HG03575 (cell line): ENCODE results near the gene UROC1.

Source experiments
- ATAC-seq: cut with Tn5 transposase; IDR thresholded peaks from one replicate; pipeline ENCODE4 v1.9.1; 2021; ENCODE audit not compliant: unreplicated experiment, insufficient number of reproducible peaks, low FRiP score; ENCODE audit errors: extremely low read depth

Gene UROC1

DNA sequence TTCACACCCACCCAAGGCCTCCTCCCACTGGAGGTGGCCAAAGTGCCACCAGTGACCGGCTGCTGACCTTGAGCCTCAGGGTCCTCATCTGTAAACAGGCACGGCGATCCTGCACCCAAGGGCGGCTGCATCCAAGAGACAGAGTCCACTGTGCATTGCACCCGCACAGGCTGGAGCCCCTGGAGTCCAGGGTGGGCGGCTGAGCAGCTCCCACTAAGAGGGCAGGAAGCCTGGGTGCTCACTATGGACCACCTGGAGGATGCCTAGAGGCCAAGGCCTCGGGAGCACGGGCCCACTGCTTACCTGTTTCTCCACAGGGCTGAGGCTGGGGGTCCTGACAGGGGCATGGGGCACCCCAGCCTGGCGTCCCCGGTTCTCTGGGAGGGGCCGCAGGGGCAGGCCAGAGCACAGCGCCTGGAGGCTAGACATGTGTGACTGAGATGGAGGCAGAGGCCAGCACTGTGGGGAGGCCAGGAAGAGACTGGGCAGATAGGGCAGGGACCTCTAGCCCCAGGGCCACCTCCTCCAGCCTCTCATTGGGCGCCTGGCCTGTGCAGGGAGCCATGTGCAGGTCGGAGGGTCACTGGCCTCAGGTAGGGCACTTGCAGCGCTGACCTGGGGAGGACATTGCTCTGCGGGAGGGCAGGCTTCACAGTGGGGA, at the start of gene UROC1:
Gene UROC1, minus strand, starts transcription at position 483 of the 661 bp plus-strand sequence. Its CDS starts 54 bp downstream, at position 429.
- ATAC-seq: no peak

GRCh38 chr3:126562737-126563276, 45.2 kb upstream of the UROC1 start:
- no peak for ATAC-seq

GRCh38 chr3:126558336-126559071, 40.9 kb upstream of the UROC1 start, which contains the start of gene C3orf22:
TSS of gene C3orf22 (minus strand) at chr3:126558932. CDS start at chr3:126553390, 5,542 bp downstream.
- no peak for ATAC-seq

DNA sequence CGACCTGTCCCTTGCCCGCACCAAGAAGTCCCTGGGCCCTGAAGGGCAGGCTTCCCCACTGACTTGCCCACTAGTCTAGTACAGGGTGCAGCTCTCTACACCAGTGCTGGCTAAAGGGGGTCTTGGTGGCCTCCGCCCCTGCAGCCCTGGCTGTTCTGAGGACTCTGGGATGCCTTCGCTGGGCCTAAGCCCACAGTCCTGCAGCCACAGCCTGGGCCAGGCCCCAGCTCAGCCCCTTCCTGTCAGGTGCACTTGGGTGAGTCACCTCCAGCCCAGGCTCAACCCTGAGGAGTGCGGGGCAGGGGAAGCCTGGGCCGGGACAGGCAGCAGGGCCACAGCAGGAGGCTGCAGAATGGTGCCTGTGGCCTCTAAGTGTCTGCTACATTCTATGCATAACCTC, 40.2 kb upstream of the UROC1 start:
- ATAC-seq: no peak

DNA sequence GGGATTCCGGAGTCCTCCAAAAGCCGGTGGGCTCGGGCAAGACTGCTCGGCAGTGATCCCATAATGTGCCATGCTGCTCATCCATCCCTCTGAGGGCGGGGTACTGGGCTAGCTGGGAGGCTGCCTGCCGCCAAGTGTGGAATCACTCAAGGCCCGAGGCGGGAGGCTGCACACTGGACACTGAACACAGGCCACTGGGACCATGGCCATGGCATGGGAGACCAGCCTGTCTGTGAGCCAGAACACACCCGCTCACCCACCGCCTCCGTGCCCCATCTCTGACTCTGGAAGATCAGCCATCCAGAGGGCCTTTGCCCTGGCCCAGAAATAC, 39.8 kb upstream of the UROC1 start:
- no peak for ATAC-seq

DNA sequence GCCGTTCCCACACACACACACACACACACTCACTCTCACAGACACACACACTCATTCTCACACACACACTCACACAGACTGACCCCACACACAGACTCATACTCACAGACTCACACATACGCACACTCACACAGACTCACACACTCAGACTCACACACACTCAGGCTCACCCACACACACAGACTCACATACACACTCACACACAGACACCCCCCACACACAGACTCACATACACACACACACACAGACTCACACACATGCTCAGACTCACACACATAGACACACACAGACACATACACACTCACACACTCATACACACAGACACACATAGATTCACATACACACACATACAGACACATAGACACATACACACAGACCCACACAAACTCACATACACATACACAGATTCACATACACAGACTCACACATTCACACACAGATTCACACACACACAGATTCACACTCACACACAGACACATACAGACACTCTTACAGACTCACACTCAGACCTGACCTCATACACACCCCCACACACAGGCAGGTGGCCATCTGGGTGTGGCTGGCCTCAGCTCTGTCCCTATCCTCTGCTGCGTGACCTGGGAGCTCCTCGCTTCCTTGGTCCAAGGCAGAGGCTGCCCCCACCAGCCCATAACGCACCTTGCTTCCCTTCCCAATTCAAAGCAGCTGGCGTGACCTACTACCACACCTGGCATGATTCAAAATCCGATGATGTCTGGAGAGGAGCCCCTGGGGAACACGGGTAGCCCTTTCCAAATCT, 39.3 kb upstream of the UROC1 start:
- no peak for ATAC-seq

GRCh38 chr3:126555795-126556636, 38.4 kb upstream of the UROC1 start:
- ATAC-seq: no peak

DNA sequence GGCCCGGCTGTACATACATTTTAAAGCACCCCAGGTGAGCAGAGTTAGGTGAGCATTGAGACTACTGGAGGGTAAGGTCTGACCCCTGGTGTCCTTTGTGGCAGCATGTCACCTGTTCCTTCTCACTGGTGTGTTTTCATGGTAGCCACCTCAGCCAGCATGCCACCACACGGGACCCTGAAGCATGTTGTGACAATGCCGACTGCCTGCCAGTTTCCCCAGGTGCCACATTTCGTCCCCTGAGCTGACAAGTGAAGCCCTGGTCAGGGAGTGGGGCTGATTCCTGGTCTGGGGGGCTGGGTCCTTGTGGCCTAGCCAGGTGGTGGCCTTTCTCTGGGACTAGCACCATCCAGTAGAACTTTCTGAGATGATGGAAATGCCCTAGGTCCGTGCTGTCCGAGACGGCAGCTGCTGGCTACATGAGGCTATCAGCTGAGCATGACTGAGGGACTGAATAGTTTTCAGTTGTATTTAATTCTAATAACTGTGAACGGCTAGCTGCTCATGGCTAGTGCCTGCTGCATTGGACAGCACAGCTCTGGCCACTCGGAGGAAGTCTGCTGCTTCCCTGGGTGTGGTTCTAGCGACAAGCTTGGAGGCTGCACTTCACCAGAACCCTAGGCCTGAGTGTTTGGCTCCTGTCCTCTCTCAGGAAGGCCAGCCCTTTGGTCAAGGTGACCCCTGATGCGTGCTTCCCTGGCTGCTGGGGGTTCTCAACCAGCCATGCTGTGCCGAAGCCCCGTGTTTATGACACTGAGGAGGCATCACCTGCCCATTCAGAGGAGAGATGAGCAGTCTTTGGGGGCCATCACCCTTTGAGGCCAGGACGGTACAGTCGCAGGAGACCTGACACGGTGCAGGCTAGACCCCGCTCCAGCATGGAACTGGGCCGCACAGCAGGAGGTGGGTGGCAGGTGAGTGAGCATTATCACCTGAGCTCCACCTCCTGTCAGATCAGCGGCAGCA, 37.3 kb upstream of the UROC1 start:
- ATAC-seq: no peak

GRCh38 chr3:126553284-126554084, 35.9 kb upstream of the UROC1 start:
- ATAC-seq: no peak

DNA sequence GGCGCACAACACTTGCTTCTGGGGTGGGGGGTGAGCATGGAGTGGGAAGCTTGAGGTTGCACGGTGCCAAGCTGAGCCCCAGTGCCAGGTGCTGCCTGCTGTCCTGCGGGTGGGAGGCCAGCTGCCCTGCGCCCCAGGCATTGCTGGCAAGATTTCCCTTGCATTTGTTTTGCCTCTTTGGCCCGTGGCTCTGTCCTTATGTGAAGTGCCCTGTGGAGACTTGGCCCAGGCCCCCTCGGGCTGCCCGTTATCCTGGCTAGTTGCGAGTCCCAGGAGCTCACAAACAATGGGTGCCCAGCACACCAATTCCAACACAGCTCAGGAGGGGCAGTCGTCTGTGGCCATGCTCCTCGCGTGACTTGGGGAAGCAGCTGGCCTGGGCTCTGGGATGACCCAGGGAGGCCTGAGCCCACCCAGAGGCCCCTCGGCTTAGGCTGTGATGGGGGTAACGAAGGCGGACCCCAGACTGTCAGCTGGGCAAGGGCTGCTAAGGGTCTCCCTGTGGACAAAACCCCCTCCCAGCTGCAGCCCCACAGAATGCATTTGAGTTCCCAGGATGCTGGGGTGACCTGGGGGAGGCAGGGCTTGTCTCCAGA, 35.2 kb upstream of the UROC1 start:
- ATAC-seq: no peak

DNA sequence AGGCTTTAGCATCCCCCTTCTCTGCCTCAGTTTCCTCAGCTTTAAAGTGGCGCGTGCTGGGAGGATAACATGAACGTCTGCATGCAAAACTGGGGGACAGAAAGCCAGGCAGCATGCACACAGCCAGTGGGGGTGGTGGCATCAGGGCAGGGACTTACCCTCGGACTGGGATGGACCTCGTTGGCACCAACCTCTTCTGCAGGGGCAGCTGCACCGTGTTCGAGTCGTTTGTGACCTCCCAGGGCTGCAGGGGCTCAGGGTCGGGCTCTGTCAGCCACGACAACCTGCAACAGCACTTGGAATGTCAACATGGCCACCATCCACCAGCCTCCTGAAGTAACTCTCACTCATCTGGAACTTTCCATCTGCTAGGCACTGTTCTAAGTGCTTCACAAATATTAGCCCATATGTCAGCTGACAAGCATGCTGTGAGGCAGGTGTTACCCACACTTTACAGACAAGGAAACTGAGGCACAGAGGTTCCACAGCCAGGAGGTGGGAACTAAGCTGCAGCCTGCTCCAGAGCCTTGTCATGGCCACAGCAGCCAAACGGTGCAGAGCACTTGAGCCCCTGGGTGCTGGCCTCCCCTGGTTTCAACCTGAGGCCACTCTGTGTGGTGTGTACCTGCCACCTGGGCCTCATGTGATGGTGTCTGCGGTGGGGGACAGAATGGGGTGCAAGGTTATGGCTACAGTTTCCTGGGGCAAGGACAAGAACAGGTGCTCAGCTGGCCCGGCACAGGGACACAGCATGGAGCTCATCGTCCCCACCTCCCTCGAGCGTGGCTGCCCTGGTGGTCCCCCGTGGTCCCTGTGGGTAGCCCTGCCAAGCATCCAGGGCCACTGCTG, 34.5 kb upstream of the UROC1 start:
- ATAC-seq: no peak

- no peak for ATAC-seq
Observed at GRCh38 chr3:126551121-126551838, 33.7 kb upstream of the UROC1 start.

- ATAC-seq: no peak
Observed at GRCh38 chr3:126550488-126551051, 33.0 kb upstream of the UROC1 start.

DNA sequence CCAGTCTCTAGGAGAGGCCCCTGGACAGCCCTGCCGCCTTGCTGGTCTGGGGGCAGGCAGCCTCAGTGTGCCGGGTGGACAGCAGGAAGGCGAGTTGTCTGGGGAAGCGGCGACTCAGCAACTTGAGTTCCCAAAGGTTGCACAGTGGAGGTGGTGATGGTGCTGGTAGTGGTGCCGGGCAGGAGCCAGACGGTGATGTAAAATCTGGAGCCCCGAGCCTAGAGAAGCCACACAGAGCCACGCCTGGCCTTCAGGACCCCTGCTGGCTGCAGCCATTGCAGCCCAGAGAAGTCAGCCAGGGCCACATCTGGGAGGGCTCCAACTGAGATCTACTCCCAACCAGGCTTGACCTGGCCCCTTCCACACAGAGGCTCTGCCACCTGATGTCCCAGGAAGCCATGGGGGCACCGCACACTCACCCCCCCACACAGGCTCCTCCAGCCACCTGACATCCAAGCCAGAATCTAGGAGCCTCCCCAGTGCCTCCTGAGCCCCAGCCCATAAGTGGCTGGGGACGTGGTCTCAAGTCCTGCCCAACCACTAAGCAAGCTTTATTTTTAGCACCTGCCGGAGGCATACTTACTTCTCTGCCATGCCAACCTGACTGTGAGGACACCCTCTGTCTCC, 32.4 kb upstream of the UROC1 start:
- ATAC-seq: no peak
